Measurements from ENCODE around the gene HOXA6. TPM values are rescaled to one million over a fixed set of nuclear protein-coding genes. Genes with fewer than 3 reads are reported as not detected.
A peak's percentile ranks its signal among the peaks of the same experiment; 100 is the strongest.

The HOXA6 gene
- total RNA-seq, 2 donors from 2014 or later = not detected

GRCh38 chr7:27132214-27132613 is 15.4 kb downstream of the HOXA6 start:
- ATAC-seq (no peak), DNase-seq (no peak)
- intact Hi-C loops (cut with DNase I) = no loop called here

DNA sequence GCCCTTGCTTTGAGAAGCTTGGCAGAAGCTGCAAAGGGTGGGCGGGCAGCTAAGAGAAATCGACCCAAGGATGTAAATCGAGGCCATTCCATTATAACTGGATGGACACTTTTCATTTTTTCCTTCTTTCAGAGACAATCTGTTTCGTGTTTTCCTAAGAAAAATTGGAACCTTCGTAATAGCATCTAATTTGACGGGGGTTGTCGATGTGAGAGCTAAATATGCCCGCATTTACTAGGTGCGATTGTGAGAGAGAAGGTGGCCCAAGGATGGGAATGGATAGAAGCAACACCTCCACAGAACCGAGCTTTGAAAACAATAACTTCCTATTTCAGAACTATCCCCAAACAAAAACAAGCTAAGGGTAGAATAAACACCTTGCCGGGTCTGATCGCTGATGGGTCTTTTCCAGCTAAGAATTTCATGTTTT is 16.2 kb downstream of the HOXA6 start:
- DNase-seq = no peak
- intact Hi-C loops (cut with DNase I) = no loop called here
- ATAC-seq = no peak

DNA sequence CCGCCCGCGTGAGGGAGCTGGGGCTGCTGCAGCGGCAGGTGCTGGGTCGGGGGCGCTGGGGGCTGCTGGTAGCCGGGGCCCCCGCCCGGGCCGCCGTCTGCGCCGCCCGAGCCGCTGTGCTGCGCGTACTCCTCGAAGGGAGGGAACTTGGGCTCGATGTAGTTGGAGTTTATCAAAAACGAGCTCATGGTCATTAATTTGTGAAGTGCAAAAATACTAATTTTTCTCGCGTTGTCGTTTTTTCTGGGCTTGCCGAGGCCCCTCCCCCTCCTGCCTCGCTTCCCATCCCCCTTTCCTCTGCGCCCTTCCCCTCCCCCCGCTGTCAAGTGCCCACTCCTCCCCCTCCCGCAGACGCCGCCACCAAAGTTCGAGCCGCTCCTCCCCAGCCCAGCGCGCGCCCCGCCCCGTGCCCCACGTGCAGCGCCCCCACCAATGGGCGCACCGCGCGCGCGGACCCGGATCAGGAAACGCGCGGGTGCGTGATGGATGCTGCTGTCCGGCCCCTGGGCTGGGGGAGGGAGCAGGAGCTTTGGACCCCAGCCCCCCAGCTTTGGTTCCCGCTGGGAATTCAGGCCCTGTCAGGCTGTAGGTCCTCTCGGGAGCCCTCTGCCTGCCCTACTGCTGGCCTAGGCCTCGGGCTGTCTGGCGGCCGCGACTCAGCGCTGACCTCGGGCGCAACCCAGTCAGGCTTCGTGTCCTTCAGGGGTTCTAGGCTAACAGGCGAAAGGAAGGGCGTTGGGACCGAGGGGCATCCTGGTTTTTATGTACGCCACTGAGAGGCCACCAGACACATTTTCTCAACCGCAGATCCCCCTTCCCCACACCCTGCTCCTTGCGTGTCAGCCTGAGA is 16.8 kb downstream of the HOXA6 start, which contains the start of gene HOXA4:
Gene HOXA4 (minus strand): TSS at position 218 of the 850 bp plus-strand sequence. CDS start 24 bp downstream, at position 194.
- DNase-seq = peak; percentile 86
- ATAC-seq = peak; percentile 96
- intact Hi-C loops (cut with DNase I) = no loop called here

- no peak for DNase-seq
- intact Hi-C loops (cut with DNase I) = no loop called here
- ATAC-seq = peak; percentile 38
These were observed 17.6 kb downstream of the HOXA6 start for GRCh38 chr7:27129729-27130539.

- DNase-seq = no peak
- intact Hi-C loops (cut with DNase I) = no loop called here
- no peak for ATAC-seq
These were observed 18.5 kb downstream of the HOXA6 start for GRCh38 chr7:27128776-27129728.

DNA sequence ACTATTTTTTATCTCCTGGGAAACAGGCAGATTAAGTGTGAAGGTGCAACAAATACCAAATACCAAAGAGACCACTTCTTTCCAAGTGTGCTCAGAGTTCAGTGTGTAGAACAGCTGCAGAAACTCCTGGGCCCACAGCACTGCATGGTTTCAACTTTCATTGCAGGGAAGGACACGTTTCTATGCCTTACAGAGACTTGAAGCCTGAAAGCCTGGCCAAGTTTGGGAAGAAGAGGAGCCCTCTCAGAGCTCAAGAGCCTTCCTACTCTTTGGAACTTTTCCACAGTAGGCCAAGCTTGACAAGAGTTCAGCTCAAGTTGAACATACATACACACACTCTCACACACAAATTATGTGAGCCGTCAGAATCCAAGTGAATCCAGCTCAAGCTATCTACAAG is 19.5 kb downstream of the HOXA6 start:
- intact Hi-C loops (cut with DNase I) = no loop called here
- no peak for DNase-seq
- no peak for ATAC-seq

DNA sequence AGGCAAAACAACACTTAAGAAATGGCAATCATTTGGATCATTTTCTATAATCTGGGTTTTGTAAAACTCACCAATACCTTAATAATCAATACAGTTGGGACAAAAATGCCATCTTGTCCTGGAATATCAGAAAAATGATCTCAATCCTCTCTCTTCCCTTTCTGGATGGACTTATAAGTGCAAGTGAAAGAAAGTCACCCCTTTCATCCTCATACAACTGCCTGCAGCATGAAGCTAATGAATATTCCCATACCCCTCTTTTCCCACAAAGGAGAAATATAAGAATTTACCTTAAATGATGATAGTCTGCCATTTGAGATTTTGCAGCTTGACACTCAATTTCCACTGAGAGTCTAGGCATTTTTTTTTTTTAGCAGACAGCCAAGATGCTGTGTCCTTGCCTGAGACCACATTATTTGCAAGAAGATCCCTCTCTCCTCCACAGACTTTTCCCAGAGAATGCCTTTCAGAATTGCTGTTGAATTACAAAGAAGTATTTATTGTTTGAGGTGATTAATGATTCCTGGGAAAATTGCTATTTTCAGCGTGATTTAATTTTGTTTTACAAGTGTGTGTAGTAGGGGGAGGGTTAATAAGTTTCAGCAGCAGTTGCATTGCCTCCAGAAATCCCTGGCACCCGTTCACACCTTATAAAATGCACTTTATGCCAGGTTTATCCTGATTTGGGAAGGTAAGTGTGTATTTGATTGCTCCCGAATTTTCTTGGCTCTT is 20.8 kb downstream of the HOXA6 start:
- DNase-seq (no peak), ATAC-seq (no peak)
- intact Hi-C loops (cut with DNase I) = no loop called here

DNA sequence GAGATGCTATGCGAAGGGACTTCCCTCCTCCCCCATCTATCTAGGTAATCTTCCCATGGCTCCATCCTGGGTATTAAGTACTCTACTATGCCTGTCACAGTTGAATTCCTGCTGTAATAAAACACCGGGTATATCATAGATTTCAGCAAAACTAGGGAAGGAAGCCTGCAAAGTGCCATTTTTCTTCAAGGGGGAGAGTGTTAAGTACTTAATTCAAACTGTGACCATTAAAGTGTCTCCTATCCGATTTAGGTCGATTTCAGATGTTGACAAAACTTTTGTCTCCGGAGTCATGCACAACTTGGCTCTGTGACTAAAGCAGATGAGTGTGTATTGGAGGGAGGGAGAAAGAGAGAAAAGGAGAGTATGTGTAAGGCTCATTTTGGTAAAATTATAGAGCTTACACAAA is 21.6 kb downstream of the HOXA6 start:
- intact Hi-C loops (cut with DNase I) = no loop called here
- ATAC-seq (no peak), DNase-seq (no peak)

DNA sequence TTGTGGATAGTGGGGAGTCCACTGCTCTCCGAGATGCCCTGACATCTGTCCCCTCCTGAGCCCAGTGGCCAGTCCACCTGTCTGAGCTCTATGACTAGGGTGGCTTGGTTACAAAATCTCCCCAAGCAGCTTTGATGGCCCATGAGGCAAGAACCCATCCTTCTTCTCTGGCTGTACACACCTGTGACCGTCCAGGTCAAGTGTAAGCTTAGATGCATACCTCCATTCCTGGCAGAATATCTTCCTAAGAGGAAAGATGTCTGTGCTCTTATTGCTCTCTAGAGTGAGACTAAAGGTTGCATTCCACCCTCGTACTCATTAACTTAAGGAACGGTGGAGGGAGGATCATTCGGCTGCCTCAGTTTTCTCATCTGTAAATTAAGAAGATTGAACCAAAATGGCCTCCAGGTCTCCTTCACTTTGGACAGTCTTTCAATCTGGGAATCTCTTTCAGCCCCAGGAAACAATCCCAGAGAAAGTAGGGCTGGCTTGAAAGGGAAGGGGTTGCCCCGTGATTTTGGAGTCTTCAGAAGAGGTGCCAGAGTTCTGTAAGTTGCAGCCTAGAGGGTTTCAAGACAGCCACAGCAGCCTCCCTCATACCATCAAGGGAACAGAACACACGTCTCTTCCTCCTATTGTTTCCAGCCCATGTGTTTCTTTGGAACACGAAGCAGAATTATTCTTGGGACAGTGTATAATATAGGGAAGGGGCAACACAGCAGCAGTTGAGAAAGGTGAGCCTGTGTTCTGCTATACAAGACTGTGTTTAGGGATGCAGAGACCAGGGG is 22.5 kb downstream of the HOXA6 start:
- DNase-seq = no peak
- intact Hi-C loops (cut with DNase I) = no loop called here
- no peak for ATAC-seq

GRCh38 chr7:27124096-27124901 is 23.3 kb downstream of the HOXA6 start:
- intact Hi-C loops (cut with DNase I) = no loop called here
- ATAC-seq (no peak), DNase-seq (no peak)

DNA sequence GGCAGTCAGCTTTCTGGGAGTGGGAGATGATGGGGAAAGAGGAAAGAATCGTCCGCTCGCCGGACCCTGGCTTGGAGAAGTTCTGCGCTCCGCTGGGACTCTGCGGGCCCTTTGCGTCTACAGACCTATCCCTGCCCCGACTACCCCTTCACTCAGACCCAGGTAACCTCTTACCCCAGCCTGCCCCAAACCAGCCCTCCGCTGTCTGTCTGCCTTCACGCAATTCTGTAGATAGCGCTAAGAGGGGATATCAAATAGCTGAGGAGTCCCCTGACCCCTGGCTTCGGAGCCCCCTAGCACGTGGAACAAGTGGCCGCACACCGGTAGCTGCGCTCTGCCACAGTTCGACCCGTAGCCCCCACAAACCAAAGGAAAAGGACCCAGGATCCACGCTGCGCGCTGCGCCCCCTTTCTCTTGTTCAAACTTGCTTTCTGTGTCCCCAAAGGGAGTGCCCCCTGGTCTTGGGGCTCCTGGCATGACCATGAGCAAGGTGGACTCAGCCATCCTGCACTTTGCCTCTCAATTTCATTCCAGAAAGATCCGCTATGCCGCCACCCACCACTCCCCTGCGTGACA is 24.0 kb downstream of the HOXA6 start:
- DNase-seq (no peak), ATAC-seq (no peak)
- intact Hi-C loops (cut with DNase I) = no loop called here

DNA sequence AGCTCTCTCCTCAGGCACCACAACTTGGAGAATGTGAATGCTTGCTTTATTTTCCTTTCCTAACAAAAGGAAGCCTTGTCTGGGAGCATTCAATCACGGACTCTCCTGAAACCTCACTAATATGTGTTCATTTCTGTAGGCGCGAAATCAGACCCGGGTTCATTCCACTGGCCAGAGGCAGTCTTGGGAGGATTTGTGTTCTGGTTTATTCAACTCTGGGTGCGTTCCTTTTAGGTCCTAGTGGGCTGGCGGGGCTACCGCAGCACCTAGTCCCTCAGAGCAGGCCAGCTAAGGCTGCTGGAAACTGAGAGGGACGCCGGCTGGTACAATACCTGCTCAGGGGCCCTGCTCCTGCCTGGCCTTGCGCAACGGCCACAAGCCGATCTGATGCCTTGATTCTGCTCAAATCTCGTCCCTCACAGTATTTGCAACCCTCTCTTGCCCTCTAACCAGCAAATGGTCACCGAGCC is 24.5 kb downstream of the HOXA6 start:
- DNase-seq = no peak
- no peak for ATAC-seq
- intact Hi-C loops (cut with DNase I) = no loop called here

GRCh38 chr7:27122077-27122910 is 25.3 kb downstream of the HOXA6 start:
- intact Hi-C loops (cut with DNase I) = no loop called here
- no peak for DNase-seq
- ATAC-seq = no peak

DNA sequence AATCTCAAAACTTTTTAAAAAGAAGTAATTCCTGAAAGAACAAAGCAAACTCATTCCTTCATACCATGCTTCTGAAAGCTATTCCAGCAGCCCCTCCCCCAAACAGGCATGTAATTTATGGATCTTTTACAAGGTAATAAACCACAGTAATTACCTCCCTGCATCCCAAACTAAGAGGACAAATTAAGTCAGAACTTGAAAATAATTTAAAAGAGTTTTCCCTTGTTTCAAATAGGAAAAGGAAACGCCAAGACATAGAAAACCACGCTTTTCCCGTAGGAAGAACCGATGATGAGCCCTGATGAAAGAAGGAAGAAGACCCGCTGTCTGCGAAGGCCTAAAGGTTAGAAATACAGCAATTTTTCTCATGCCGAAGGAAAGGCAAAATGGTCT is 25.9 kb downstream of the HOXA6 start:
- intact Hi-C loops (cut with DNase I) = no loop called here
- DNase-seq (no peak), ATAC-seq (no peak)

DNA sequence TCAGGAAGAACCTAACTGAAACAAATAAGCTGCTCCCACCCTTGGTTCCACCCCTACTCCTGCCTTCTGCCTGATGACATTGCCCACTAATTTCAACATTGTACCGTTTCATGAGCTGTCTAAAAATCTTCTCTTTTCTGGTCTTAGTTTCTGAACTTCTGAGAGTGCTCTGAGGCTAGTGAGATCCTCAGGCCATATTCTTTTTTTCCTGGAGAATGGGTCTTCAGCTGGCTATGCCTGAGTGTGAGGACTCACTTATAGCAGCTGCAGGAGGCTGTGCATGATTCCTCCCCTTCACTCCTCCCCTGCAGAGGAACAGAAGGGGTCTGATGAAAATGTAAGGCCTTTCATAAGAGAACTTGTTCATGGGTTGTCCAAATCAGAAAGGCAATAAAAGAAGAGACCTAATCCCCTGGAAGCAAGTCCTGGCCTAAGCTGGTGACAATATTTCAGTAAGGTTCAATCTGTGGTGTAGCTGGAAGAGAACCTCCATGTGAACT is 28.1 kb downstream of the HOXA6 start:
- intact Hi-C loops (cut with DNase I) = no loop called here
- DNase-seq (no peak), ATAC-seq (no peak)

DNA sequence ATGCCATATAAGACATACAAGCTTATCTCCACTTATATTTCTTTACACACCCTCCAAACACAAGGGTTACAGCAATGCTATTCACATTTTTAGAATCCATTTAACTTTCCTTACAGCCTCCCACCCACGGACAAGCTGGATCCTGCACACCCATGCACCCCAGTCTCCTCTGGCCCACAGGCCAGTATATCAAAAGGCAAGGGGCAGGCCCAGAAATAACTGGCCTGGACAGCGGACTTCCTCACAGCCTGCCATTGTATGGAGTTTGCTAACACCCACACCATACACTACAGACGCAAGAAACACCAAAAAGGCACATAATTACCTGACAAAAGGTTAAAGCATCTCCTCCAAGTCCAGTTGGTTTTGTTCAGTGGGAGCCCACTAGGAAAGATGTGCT is 29.0 kb downstream of the HOXA6 start:
- no peak for ATAC-seq
- intact Hi-C loops (cut with DNase I) = no loop called here

More for the DNA sequence above, 29.0 kb downstream of the HOXA6 start:
- no peak for DNase-seq
